ENCODE results near the gene MIB1.
A peak's percentile ranks its signal among the peaks of the same experiment; 100 is the strongest.

The MIB1 gene

DNA sequence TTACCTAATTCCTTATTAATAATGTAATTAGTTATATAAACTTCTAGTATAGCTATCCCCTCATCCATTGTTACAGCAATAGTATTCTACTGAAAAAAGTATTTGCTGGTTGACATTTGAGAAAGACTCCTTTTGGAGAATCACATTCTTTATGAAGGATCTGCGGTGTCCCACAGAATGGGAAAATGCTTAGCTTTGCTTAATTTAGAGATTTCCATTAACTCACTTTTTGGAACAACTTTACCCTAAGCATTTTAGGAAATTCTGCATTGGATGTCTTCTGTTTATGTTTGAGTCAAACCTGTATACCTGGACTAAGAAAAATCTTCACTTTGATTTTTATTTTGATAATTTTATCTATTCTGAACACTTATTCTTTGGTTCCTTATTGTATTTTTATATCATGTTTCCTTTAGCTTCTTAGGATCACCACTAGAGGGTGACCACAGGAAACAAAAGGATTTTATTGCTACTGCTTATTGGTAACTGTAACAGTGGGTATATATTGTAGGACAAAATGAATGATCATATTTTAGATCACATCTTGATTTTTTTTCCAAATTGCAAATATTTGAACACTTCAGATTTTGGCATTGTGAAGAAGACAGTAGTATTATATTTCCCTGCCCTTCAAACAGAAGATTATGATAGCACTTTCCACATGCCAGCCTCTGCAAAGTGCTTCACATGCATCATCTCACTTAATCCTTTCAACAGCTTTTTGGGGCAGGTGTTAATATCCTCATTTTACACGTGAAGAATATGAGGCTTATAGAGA, 79.6 kb downstream of the MIB1 start:
- DNase-seq (ENCODE audit: low read depth): peak; percentile 41

GRCh38 chr18:21820811-21821143, 80.2 kb downstream of the MIB1 start:
- no peak for DNase-seq (ENCODE audit: low read depth)

DNA sequence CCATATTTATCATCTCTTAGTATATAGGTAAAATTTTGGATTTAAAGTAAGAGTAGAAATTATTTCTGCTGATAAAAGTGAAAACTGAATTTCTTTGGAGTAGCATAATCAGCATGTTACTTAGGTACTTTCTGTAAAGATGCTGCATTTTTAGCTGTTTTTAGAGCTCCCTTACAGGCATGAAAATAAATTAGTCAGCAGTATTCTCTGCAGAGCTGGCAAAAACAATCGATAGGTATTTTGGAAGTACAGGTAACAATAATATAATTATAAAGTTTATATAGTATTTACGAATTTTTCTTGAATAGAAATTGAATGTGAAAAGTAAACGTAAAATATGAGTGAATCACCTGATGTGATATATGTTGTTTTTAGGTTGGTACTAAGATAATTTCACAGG, 83.3 kb downstream of the MIB1 start:
- DNase-seq (ENCODE audit: low read depth): no peak

DNA sequence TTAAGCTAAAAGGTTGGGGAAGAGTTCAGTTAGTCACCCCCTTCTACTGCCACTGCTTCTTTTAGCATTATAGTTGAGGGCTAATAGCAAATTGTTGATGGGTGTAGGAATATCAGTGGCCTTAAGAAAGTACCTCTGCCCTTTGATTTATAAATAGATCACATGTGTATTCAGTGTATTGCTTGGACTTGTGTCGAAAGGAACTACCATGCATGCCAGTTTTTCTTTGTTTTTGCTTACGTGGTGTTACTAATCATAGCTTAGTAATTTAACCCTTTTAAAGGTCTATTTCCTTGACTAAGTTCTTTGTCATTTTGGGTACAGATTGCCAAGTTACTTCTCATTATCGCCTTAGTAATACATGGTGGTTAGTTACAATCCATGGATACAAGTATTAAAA, 85.6 kb downstream of the MIB1 start:
- DNase-seq (ENCODE audit: low read depth): peak; percentile 67

DNA sequence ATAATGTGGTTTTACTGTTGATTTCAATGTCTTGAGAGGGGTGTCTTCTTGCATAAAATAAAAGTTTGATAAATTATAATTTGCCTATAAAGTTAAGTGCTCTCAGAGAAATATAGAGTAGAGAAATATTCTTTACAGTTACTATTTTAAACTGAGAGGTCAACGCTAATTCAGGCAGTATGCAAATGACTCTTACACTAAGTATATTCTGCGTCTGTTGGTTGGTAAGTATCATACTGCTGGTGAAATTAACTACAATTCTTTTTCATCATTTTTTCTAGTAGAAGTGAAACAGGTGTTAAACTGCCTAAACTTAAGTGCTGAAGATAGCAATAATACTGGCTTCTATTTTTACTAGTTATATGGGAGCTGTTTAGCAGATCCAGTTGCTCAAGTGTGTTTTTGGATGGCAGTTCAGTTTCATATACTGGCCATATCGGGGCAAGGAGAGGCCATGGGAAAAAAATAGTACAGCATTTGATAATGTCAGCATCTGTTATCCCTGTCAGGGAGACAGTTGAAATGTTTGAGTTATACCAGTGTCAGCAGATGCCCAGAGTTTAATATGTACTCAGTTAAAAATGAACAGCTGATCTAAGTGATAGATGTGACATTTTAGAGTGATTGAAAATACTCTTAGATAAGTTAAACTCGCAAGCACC, 86.2 kb downstream of the MIB1 start:
- no peak for DNase-seq (ENCODE audit: low read depth)

- DNase-seq (ENCODE audit: low read depth): no peak
Observed at GRCh38 chr18:21830532-21830931, 89.9 kb downstream of the MIB1 start.

GRCh38 chr18:21831413-21831831, 90.8 kb downstream of the MIB1 start:
- DNase-seq (ENCODE audit: low read depth): no peak

DNA sequence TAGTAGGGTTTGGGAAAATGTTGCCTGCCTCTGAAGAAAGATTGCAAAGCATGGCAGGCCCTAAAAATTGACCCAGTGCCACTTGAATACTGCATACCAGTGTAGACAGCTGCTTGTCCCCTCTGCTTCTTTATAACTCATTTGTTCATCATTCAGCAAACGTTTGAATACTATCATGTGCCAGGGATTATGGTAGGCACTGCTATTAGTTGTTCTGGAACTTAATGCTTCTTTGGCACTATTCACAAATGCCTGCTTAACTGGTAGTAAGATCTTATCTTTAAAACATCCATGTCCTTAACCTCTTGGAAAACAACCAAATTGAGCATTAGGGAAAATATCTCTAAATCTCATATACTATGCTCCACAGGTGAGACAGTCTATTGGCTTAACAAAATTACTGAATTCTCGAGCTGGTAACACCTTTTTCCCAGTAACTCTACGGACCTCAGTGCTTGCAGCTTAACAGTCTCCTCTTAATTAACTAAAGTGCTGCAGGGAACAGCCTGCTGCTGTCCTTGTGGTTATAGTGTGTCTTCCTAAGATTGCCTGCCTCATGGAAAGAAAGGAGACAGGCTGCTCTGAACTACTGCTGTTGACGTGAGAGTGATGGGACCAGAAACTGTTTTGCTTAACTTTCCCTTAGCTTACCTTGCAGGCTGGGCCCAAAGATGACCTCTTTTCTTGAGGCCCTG, 93.2 kb downstream of the MIB1 start:
- no peak for DNase-seq (ENCODE audit: low read depth)

DNA sequence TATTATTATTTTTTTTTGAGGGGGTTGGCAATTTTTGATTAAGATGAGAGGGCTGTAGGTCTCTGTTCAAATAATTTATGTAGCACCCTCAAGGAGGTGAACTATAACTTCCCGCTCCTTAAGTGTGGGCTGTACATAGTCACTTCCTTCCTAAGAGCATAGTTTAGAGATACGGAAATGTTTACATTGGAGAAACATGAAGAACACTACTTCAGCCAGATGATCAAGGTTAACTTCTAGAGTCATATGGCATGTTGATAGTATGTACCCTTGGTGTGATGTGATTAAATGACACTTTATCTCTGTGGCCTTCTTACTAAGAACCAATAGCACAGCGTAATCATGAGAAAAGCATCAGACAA, 93.7 kb downstream of the MIB1 start:
- no peak for DNase-seq (ENCODE audit: low read depth)

- no peak for DNase-seq (ENCODE audit: low read depth)
Observed at GRCh38 chr18:21841570-21841969, 101.0 kb downstream of the MIB1 start.

DNA sequence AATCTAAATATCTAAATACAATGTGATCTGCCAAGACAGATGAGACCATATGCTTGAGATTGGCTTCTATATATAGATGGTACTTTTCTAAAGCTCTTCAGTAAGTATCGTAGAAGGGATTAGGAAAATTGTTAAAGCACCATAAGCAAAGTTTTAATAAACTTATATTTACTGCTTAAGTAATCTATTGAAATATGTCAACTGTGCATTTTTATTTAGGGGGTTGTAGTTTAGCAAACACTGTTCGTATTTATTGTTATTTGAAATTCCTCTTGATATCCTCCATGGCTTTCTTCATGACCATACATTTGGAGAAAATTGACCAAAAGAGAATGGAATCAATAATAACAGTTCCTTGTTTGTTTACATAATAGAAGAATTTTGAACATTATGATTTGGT, 102.7 kb downstream of the MIB1 start:
- DNase-seq (ENCODE audit: low read depth): no peak

DNA sequence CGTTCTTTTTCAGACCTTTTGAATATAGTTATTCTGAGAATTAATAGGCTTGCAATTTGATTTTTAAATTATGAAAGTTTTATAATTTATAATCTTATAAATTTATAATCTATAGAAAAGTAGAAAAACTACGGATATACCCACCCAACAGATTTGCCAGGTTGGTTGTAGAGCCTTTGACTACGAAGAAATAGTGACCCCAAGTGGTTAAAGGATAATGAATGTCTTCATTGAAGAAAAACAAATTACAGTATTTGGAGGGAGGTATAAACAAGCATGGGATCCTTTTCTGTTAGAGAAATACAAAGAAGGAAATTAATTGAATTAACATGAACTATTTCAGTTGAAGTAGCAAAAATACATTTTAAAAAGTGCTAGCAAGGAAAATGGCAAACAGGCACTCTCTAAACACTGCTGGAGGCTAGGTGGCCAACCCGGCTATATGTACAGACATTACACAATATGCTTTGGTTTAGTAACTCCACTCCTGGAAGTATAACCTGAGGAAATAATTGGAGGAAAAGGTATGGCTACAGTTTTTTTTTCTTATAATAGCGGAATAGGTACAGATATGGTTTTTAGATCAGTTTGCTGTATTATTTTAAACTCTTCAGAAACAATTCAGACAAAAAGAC, 110.9 kb downstream of the MIB1 start:
- peak; percentile 13 for DNase-seq (ENCODE audit: low read depth)

DNA sequence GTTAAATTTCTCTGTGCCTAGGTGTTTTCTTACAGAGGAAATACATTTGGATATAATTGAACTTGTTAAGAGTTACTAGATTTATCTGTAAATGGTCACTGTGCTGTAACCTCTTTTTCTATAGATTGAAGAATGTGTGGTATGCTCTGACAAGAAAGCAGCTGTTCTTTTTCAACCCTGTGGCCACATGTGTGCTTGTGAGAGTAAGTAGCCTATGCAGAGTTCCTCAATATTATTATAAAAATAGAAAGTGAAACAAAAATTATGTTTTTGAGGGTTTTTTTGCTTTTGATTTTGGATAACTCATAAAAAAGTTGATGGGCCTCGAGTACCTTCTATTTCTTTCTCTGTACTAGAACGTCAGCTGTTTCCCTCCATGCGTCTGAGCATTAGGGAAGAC, 112.4 kb downstream of the MIB1 start:
- no peak for DNase-seq (ENCODE audit: low read depth)

DNA sequence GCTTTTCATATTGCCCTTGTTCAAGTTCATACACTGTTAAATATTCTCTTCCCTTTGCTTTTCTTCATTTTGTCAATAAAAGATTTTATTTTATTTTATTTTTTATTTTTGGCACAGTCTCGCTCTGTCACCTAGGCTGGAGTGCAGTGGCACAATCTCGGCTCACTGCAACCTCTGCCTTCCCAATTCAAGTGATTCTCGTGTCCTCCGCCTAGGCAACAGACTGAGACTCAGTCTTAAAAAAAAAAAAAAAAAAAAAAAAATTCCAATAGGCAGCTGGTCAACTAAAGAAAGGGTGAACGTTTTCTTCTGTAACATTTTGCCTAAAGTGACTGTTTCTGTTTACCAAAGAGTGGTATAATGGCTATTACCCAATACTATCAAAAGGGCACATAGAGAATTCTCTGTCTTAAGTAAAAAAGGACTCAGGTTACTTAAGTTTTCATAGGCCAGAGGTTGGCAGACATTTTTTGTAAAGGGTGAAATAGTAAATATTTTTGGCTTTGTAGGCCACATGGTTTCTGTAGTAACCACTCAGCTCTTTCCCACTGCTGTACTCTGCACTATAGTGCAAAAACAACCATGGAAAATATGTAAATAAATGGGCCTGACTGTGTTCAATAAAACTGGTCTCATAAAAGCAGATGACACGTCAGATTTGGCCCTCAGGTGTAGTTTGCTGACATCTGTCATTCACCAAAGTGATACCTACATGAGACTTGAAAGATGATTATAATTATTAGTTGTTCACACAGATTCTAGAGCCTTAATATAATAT, 113.4 kb downstream of the MIB1 start:
- DNase-seq (ENCODE audit: low read depth): no peak

- DNase-seq (ENCODE audit: low read depth): no peak
Observed at GRCh38 chr18:21855432-21855831, 114.8 kb downstream of the MIB1 start.

GRCh38 chr18:21857871-21858270, 117.3 kb downstream of the MIB1 start:
- no peak for DNase-seq (ENCODE audit: low read depth)

GRCh38 chr18:21858544-21858943, 118.0 kb downstream of the MIB1 start:
- DNase-seq (ENCODE audit: low read depth): no peak

- no peak for DNase-seq (ENCODE audit: low read depth)
Observed at GRCh38 chr18:21864386-21864785, 123.8 kb downstream of the MIB1 start.

- DNase-seq (ENCODE audit: low read depth): peak; percentile 12
Observed at GRCh38 chr18:21865043-21865442, 124.5 kb downstream of the MIB1 start.

DNA sequence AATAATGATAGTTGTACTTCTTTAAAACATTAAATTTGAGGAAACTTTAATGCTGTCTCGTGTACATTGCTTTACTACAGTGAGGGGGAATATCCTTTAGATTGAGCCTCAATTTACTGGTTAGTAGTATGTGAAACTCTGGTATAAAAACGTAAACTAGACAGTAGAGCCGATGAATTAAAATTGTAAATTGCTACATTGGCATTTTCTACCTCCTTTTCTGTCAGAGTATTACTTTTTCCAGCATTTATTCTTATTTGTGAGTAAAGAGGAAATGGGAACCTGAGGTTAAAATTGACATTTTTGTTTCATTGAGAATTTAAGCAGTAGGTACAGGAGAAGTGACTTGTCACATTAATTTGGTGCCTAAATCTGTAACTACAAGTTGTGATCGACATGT, 128.2 kb downstream of the MIB1 start:
- no peak for DNase-seq (ENCODE audit: low read depth)

GRCh38 chr18:21889570-21889969, 149.0 kb downstream of the MIB1 start:
- no peak for DNase-seq (ENCODE audit: low read depth)
